Effector CD4-positive, alpha-beta T cell (primary cell): ENCODE measurements around the gene BTBD7.
"Not testable (repeated sequence)": the region's sequence is repeated elsewhere in the genome, so short reads cannot be mapped to it uniquely, and the experiment has no call there.

ENCODE experiments used
- DNase-seq: peaks from one replicate; pipeline ENCODE4 v3.0.0-alpha.2; 2020
- total RNA-seq: gene quantifications from one replicate; lab custom pipeline; 2026; lab: John Stamatoyannopoulos, UW

Gene BTBD7
- 38.6 reads per million, percentile 62 among the genes with 10 or more reads in this experiment for total RNA-seq

GRCh38 chr14:93332853-93333630 is at the start of gene BTBD7:
Gene BTBD7 (minus strand): TSS chr14:93333036. CDS start chr14:93296051, 36,985 bp downstream.
- peak; percentile 94 for DNase-seq

- no peak for DNase-seq
These were observed 48.8 kb upstream of the BTBD7 start for GRCh38 chr14:93381644-93382043.

GRCh38 chr14:93379831-93380230 is 47.0 kb upstream of the BTBD7 start:
- no peak for DNase-seq

- no peak for DNase-seq
These were observed 42.9 kb upstream of the BTBD7 start for GRCh38 chr14:93375673-93376156.

- no peak for DNase-seq
These were observed 37.0 kb upstream of the BTBD7 start for GRCh38 chr14:93369713-93370266.

GRCh38 chr14:93368996-93369712 is 36.3 kb upstream of the BTBD7 start:
- no peak for DNase-seq

GRCh38 chr14:93354873-93355272 is 22.0 kb upstream of the BTBD7 start:
- DNase-seq, result not testable (repeated sequence)

GRCh38 chr14:93348292-93348691 is 15.5 kb upstream of the BTBD7 start:
- no peak for DNase-seq

GRCh38 chr14:93347850-93348249 is 15.0 kb upstream of the BTBD7 start:
- DNase-seq, result no peak

- no peak for DNase-seq
These were observed 14.3 kb upstream of the BTBD7 start, which contains the start of gene COX8C for GRCh38 chr14:93346926-93347721. Gene COX8C (plus strand): TSS chr14:93347182. CDS start chr14:93347269, 87 bp downstream.

GRCh38 chr14:93343797-93344196 is 11.0 kb upstream of the BTBD7 start:
- DNase-seq, result no peak

- DNase-seq, result no peak
These were observed 10.4 kb upstream of the BTBD7 start for GRCh38 chr14:93343266-93343665.

- no peak for DNase-seq
These were observed 5.0 kb upstream of the BTBD7 start for GRCh38 chr14:93337884-93338283.

- no peak for DNase-seq
These were observed 4.4 kb upstream of the BTBD7 start for GRCh38 chr14:93337143-93337753.

GRCh38 chr14:93333631-93334103 is 831 bp upstream of the BTBD7 start:
- DNase-seq, result no peak

- no peak for DNase-seq
These were observed 411 bp downstream of the BTBD7 start for GRCh38 chr14:93332397-93332852.

GRCh38 chr14:93331728-93332396 is 974 bp downstream of the BTBD7 start:
- no peak for DNase-seq

GRCh38 chr14:93331002-93331727 is 1.7 kb downstream of the BTBD7 start:
- no peak for DNase-seq

GRCh38 chr14:93330609-93331000 is 2.2 kb downstream of the BTBD7 start:
- no peak for DNase-seq

- no peak for DNase-seq
These were observed 2.7 kb downstream of the BTBD7 start for GRCh38 chr14:93329965-93330608.
